ENCODE measurements around the gene RIPK4.

DNA sequence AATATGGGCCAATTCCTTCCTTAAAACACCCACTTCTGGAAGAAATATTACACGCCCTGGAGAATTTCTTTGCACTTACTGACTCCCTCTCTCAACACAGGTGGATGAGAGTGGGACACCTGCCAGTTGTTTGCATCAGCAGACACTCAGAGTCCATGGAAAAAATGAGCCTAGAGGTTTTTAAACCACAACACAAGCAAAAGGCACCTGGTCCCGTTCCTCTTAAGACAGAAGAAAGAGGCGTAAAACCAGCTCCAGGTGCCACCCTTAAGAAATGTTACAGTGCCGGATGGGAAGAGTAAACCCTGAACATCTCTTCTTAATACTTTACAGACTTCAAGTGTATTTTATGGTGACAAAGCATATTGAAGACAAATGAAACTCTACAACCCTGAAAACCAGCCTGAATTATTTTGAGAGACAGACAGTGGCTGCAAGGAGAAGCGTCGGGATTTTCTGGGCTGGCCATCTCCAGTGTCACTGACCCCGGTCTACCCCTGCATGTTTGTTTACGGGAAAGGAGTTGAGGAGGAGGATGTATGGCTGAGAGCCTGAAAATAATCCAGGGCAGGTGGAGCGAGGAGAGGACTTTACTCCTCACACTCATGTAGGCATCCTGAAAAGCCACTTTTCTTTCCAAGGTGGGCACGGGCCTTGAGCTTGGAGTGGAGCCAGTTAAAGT, 7.8 kb upstream of the RIPK4 start:
- TF ChIP-seq EP300 (IDR thresholded peaks at IDR 0.05; ENCODE audit: low read depth), result no peak
- TF ChIP-seq, protein P1, sequence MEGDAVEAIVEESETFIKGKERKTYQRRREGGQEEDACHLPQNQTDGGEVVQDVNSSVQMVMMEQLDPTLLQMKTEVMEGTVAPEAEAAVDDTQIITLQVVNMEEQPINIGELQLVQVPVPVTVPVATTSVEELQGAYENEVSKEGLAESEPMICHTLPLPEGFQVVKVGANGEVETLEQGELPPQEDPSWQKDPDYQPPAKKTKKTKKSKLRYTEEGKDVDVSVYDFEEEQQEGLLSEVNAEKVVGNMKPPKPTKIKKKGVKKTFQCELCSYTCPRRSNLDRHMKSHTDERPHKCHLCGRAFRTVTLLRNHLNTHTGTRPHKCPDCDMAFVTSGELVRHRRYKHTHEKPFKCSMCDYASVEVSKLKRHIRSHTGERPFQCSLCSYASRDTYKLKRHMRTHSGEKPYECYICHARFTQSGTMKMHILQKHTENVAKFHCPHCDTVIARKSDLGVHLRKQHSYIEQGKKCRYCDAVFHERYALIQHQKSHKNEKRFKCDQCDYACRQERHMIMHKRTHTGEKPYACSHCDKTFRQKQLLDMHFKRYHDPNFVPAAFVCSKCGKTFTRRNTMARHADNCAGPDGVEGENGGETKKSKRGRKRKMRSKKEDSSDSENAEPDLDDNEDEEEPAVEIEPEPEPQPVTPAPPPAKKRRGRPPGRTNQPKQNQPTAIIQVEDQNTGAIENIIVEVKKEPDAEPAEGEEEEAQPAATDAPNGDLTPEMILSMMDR (IDR thresholded peaks at IDR 0.05), result no peak

All from transverse colon (tissue), 3 donors.